GM10248 (cell line): Measurements from ENCODE around the gene EGFR.

Source experiments
- CTCF ChIA-PET: fragments of 300-600 bp; sonication (Branson Sonifier 250); formaldehyde crosslinking; extraction: SDS; loops from one replicate; lab custom pipeline; 2021; ENCODE audit warnings: antibody characterized with exemption; lab: Yijun Ruan, JAX
- POLR2A ChIA-PET: fragments of 350-650 bp; sonication (Branson Sonifier 250); formaldehyde crosslinking; extraction: SDS; loops from one replicate; lab custom pipeline; 2020; ENCODE audit warnings: antibody characterized with exemption; lab: Yijun Ruan, JAX
- DNase-seq: peaks from one replicate; pipeline ENCODE4 v3.0.0; 2012; ENCODE audit errors: extremely low spot score
- CTCF ChIP-seq: IDR thresholded peaks from 2 replicates; pipeline ENCODE4 v1.5.1; 2012; ENCODE audit warnings: mild to moderate bottlenecking, low read depth; ENCODE audit errors: extremely low read depth, missing control alignments, control extremely low read depth

EGFR gene

GRCh38 chr7:55132890-55133551 is 114.2 kb downstream of the EGFR start:
- ChIA-PET CTCF (interaction anchor here (0.7 to 1.5 kb wide), 6 partner anchors 9 to 122 kb away, joined by 3 to 7 read pairs (median 5); no protein-coding TSS in a partner anchor), POLR2A (no interaction called here)
- TF ChIP-seq CTCF = no peak
- no peak for DNase-seq

GRCh38 chr7:55133630-55134358 is 115.0 kb downstream of the EGFR start:
- no peak for TF ChIP-seq CTCF
- no peak for DNase-seq
- ChIA-PET CTCF (interaction anchor here (1.0 to 1.5 kb wide), 5 partner anchors 8 to 121 kb away, joined by 4 to 7 read pairs (median 5); no protein-coding TSS in a partner anchor), POLR2A (no interaction called here)

- CTCF ChIA-PET = no interaction called here
- no peak for TF ChIP-seq CTCF
- no peak for DNase-seq
- POLR2A ChIA-PET = no interaction called here
Measured at GRCh38 chr7:55134359-55134725, 115.5 kb downstream of the EGFR start.

- DNase-seq = no peak
- TF ChIP-seq CTCF = no peak
- ChIA-PET POLR2A (no interaction called here), CTCF (no interaction called here)
Measured at GRCh38 chr7:55134786-55135185, 116.0 kb downstream of the EGFR start.

- CTCF ChIA-PET = interaction anchor here (0.9 kb wide), 1 partner anchor 9 kb away, joined by 3 read pairs; no protein-coding TSS in a partner anchor
- no peak for DNase-seq
- POLR2A ChIA-PET = no interaction called here
- TF ChIP-seq CTCF = no peak
Measured at GRCh38 chr7:55135462-55135861, 116.6 kb downstream of the EGFR start.

GRCh38 chr7:55138663-55139062 is 119.8 kb downstream of the EGFR start:
- no peak for TF ChIP-seq CTCF
- POLR2A ChIA-PET = no interaction called here
- CTCF ChIA-PET = no interaction called here
- DNase-seq = no peak
